ENCODE measurements around the gene MAP7D1.

The MAP7D1 gene

GRCh38 chr1:36160949-36161485 is 5.1 kb downstream of the MAP7D1 start:
- peak; percentile 36 for TF ChIP-seq CTCF (IDR thresholded peaks at IDR 0.05; ENCODE audit: low read depth, low read length, missing control alignments)
- H3K4me3 ChIP-seq (ENCODE audit: low read depth, low read length) = peak overlapping the region; percentile 64
- DNase-seq (ENCODE audit: low read depth) = no peak

GRCh38 chr1:36161641-36162531 is 5.9 kb downstream of the MAP7D1 start:
- peak overlapping the region; percentile 64 for H3K4me3 ChIP-seq (ENCODE audit: low read depth, low read length)
- no peak for DNase-seq (ENCODE audit: low read depth)
- TF ChIP-seq CTCF (IDR thresholded peaks at IDR 0.05; ENCODE audit: low read depth, low read length, missing control alignments) = no peak

GRCh38 chr1:36162680-36163239 is 6.8 kb downstream of the MAP7D1 start:
- DNase-seq (ENCODE audit: low read depth) = no peak
- H3K4me3 ChIP-seq (ENCODE audit: low read depth, low read length) = no peak overlapping the region
- no peak for TF ChIP-seq CTCF (IDR thresholded peaks at IDR 0.05; ENCODE audit: low read depth, low read length, missing control alignments)

- H3K4me3 ChIP-seq (ENCODE audit: low read depth, low read length) = no peak overlapping the region
- TF ChIP-seq CTCF (IDR thresholded peaks at IDR 0.05; ENCODE audit: low read depth, low read length, missing control alignments) = no peak
- DNase-seq (ENCODE audit: low read depth) = no peak
These were observed 7.5 kb downstream of the MAP7D1 start for GRCh38 chr1:36163426-36163825.

- no peak for TF ChIP-seq CTCF (IDR thresholded peaks at IDR 0.05; ENCODE audit: low read depth, low read length, missing control alignments)
- DNase-seq (ENCODE audit: low read depth) = no peak
- no peak overlapping the region for H3K4me3 ChIP-seq (ENCODE audit: low read depth, low read length)
These were observed 8.4 kb downstream of the MAP7D1 start for GRCh38 chr1:36164361-36164760.

- no peak for TF ChIP-seq CTCF (IDR thresholded peaks at IDR 0.05; ENCODE audit: low read depth, low read length, missing control alignments)
- no peak for DNase-seq (ENCODE audit: low read depth)
These were observed 9.2 kb downstream of the MAP7D1 start for GRCh38 chr1:36165145-36165544.

More at GRCh38 chr1:36165145-36165544, 9.2 kb downstream of the MAP7D1 start:
- H3K4me3 ChIP-seq (ENCODE audit: low read depth, low read length) = no peak overlapping the region

Measured in GM12864 (cell line).